H9 (cell line): ENCODE measurements around the gene BPIFB4. TPM values are rescaled to one million over a fixed set of nuclear protein-coding genes. Genes with fewer than 3 reads are reported as not detected.

Experiments
- DNase-seq: peaks from one replicate; pipeline ENCODE4 v3.0.0-alpha.2; 2017
- H2AFZ ChIP-seq: one replicate; pipeline ENCODE4 v1.6.1; 2013; ENCODE audit warnings: mild to moderate bottlenecking, low read length, control low read depth, moderate library complexity
- H2AK5ac ChIP-seq: 2 replicates; pipeline ENCODE4 v1.6.1; 2013; ENCODE audit warnings: low read length, control low read depth, mixed read lengths; ENCODE audit not compliant: insufficient read length
- H2BK120ac ChIP-seq: one replicate; pipeline ENCODE4 v1.6.1; 2013; ENCODE audit warnings: low read depth, mild to moderate bottlenecking, low read length, control low read depth, inconsistent platforms; ENCODE audit not compliant: poor library complexity, severe bottlenecking
- H2BK12ac ChIP-seq: 2 replicates; pipeline ENCODE4 v1.6.1; 2013; ENCODE audit warnings: low read length, control low read depth, mixed read lengths, low read depth; ENCODE audit not compliant: insufficient read length
- H2BK15ac ChIP-seq: 2 replicates; pipeline ENCODE4 v1.6.1; 2013; ENCODE audit warnings: low read depth, low read length, control low read depth
- H2BK20ac ChIP-seq: one replicate; pipeline ENCODE4 v1.6.1; 2013; ENCODE audit warnings: low read depth, mild to moderate bottlenecking, low read length, control low read depth, inconsistent platforms; ENCODE audit not compliant: poor library complexity, severe bottlenecking
- H2BK5ac ChIP-seq: 2 replicates; pipeline ENCODE4 v1.6.1; 2013; ENCODE audit warnings: low read length, control low read depth, mixed read lengths; ENCODE audit not compliant: insufficient read length
- H3K14ac ChIP-seq: 2 replicates; pipeline ENCODE4 v1.6.1; 2013; ENCODE audit warnings: low read length, control low read depth; ENCODE audit not compliant: insufficient read depth
- H3K18ac ChIP-seq: 2 replicates; pipeline ENCODE4 v1.6.1; 2013; ENCODE audit warnings: low read depth, mild to moderate bottlenecking, mixed read lengths, low read length, control low read depth; ENCODE audit not compliant: insufficient read length
- H3K23ac ChIP-seq: 2 replicates; pipeline ENCODE4 v1.6.1; 2013; ENCODE audit warnings: low read length, control low read depth, mixed read lengths, low read depth; ENCODE audit not compliant: insufficient read length
- H3K23me2 ChIP-seq: 2 replicates; pipeline ENCODE4 v1.6.1; 2013; ENCODE audit warnings: low read depth, mild to moderate bottlenecking, mixed read lengths, low read length, control low read depth; ENCODE audit not compliant: insufficient read length, poor library complexity, severe bottlenecking
- H3K27ac ChIP-seq: 2 replicates; pipeline ENCODE4 v1.5.1; 2013; ENCODE audit warnings: low read length, control low read depth, mixed read lengths, low read depth; ENCODE audit not compliant: insufficient read length
- H3K27me3 ChIP-seq: 2 replicates; pipeline ENCODE4 v1.6.1; 2013; ENCODE audit warnings: low read length, control low read depth, inconsistent platforms; ENCODE audit not compliant: insufficient read depth
- H3K4ac ChIP-seq: 2 replicates; pipeline ENCODE4 v1.6.1; 2013; ENCODE audit warnings: low read depth, mild to moderate bottlenecking, control low read depth, inconsistent platforms, low read length, moderate library complexity
- H3K4me1 ChIP-seq: 2 replicates; pipeline ENCODE4 v1.6.1; 2013; ENCODE audit warnings: low read length, control low read depth, inconsistent platforms; ENCODE audit not compliant: insufficient read depth
- H3K4me2 ChIP-seq: 2 replicates; pipeline ENCODE4 v1.6.1; 2013; ENCODE audit warnings: low read length, control low read depth, mixed read lengths; ENCODE audit not compliant: insufficient read length, insufficient read depth
- H3K56ac ChIP-seq: 2 replicates; pipeline ENCODE4 v1.6.1; 2013; ENCODE audit warnings: low read depth, mild to moderate bottlenecking, mixed read lengths, low read length, control low read depth; ENCODE audit not compliant: insufficient read length
- H3K79me1 ChIP-seq: 2 replicates; pipeline ENCODE4 v1.6.1; 2013; ENCODE audit warnings: low read depth, mild to moderate bottlenecking, moderate library complexity, low read length, control low read depth, inconsistent platforms; ENCODE audit not compliant: insufficient read depth, poor library complexity, severe bottlenecking
- H3K79me2 ChIP-seq: 2 replicates; pipeline ENCODE4 v1.6.1; 2013; ENCODE audit warnings: low read length, control low read depth, inconsistent platforms; ENCODE audit not compliant: insufficient read depth
- H3K9ac ChIP-seq: 2 replicates; pipeline ENCODE4 v1.6.1; 2013; ENCODE audit warnings: low read length, control low read depth, mixed read lengths; ENCODE audit not compliant: insufficient read length; ENCODE audit errors: extremely low read depth
- H3K9me3 ChIP-seq: one replicate; pipeline ENCODE4 v1.6.1; 2013; ENCODE audit warnings: low read depth, low read length, inconsistent platforms; ENCODE audit not compliant: control insufficient read depth
- H3T11ph ChIP-seq: one replicate; pipeline ENCODE4 v1.6.1; 2013; ENCODE audit warnings: mild to moderate bottlenecking, low read length, control low read depth, inconsistent platforms
- H4K20me1 ChIP-seq: one replicate; pipeline ENCODE4 v1.6.1; 2013; ENCODE audit not compliant: control insufficient read depth, insufficient read length, insufficient read depth
- H4K5ac ChIP-seq: 2 replicates; pipeline ENCODE4 v1.6.1; 2013; ENCODE audit warnings: low read depth, mild to moderate bottlenecking, mixed read lengths, low read length, control low read depth; ENCODE audit not compliant: insufficient read length
- H4K8ac ChIP-seq: replicated peaks from 2 replicates; pipeline ENCODE4 v1.6.1; 2013; ENCODE audit warnings: low read length, control low read depth, mixed read lengths, low read depth; ENCODE audit not compliant: insufficient read length
- H4K91ac ChIP-seq: 2 replicates; pipeline ENCODE4 v1.6.1; 2013; ENCODE audit warnings: low read depth, mild to moderate bottlenecking, moderate library complexity, mixed read lengths, low read length, control low read depth; ENCODE audit not compliant: insufficient read length
- H3K27ac Mint-ChIP-seq, 3 experiments: 2 replicates in 2 of 3; 3 replicates in 1 of 3; pipeline ENCODE4 v1.8.0; 2020 to 2021; ENCODE audit warnings: mixed read lengths in 3 of 3, mild to moderate bottlenecking in 1 of 3, moderate library complexity in 1 of 3
- H3K27me3 Mint-ChIP-seq: 2 replicates; pipeline ENCODE4 v1.8.0; 2021; ENCODE audit warnings: low read depth, mild to moderate bottlenecking, moderate library complexity, mixed read lengths
- H3K36me3 Mint-ChIP-seq, 3 experiments: 2 replicates in 2 of 3; 3 replicates in 1 of 3; pipeline ENCODE4 v1.8.0; 2020 to 2021; ENCODE audit warnings: low read depth in 3 of 3, mixed read lengths in 3 of 3; ENCODE audit not compliant: insufficient read depth in 1 of 3
- H3K4me1 Mint-ChIP-seq, 2 experiments: 2 replicates each; pipeline ENCODE4 v1.8.0; 2020; ENCODE audit warnings: mixed read lengths in 2 of 2
- H3K4me3 Mint-ChIP-seq, 2 experiments: 2 replicates in 1 of 2; 3 replicates in 1 of 2; pipeline ENCODE4 v1.8.0; 2020 to 2021; ENCODE audit warnings: mild to moderate bottlenecking in 2 of 2, mixed read lengths in 2 of 2, moderate library complexity in 1 of 2
- H3K9me3 Mint-ChIP-seq, 2 experiments: 2 replicates in 1 of 2; 3 replicates in 1 of 2; pipeline ENCODE4 v1.8.0; 2020; ENCODE audit warnings: mild to moderate bottlenecking in 2 of 2, mixed read lengths in 2 of 2, moderate library complexity in 1 of 2
- CTCF ChIP-seq: fragments of 200-600 bp; sonication (generic); conservative IDR thresholded peaks from 3 replicates; pipeline ENCODE4 v1.8.0; 2021; ENCODE audit warnings: antibody characterized with exemption, mild to moderate bottlenecking
- WGBS: extraction: QIAGEN DNeasy Blood & Tissue Kit; methylation state at CpG from one replicate; pipeline ENCODE4 v1.1.7; 2013; ENCODE audit warnings: missing lambda C conversion rate, low lambda C conversion rate, mixed read lengths; ENCODE audit not compliant: insufficient read length; ENCODE audit errors: extremely low coverage; 5-methylcytosine and 5-hydroxymethylcytosine counted together
- total RNA-seq: library from RNA; stranded (reverse); gene quantifications from 2 replicates; pipeline ENCODE4 v1.2.1, GENCODE V29; 2021

The BPIFB4 gene
- total RNA-seq, 1 experiment from 2014 or later, result not detected

DNA sequence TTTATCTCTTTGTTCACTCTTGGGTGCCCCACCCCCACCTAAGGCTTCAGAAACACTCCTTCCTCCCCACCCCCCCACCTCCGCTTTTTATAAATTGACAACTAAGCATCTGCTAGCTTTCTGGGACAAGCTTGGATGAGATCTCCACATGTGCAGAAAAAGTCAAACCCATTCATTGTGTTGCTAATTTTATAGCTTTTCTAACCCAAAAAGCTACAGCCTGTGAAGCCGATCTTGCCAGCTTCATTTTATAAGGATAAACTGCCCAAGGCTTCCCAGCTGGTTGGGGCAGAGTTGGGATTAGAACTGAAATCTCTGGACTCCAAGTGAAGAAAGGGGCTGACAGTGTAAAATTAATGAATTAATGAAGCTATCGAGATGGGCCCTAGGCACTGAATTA lies 24.1 kb downstream of the BPIFB4 start:
- H4K20me1 ChIP-seq, result no peaks in the 10 kb centered on the region
- H3K27ac ChIP-seq, result no peak overlapping the region
- H3K14ac ChIP-seq, result no peak overlapping the region
- no peak for DNase-seq
- H4K91ac ChIP-seq, result no peak overlapping the region
- no peaks in the 10 kb centered on the region; a peak in 1 of 5 replicates for H3K9me3 Mint-ChIP-seq
- H3K4me2 ChIP-seq, result no peak overlapping the region
- peaks cover 8% of the 10 kb centered on the region for H3K27me3 Mint-ChIP-seq
- no peak overlapping the region for H3T11ph ChIP-seq
- H3K4me1 Mint-ChIP-seq, result peaks cover 9 to 17% of the 10 kb centered on the region in 2 experiments
- H3K4me1 ChIP-seq, result no peaks in the 10 kb centered on the region
- no CpG with 5 or more reads among the region's 3 CpGs for WGBS
- no peak overlapping the region for H2BK120ac ChIP-seq
- no peak overlapping the region for H2BK20ac ChIP-seq
- H3K36me3 Mint-ChIP-seq, result no peaks in the 10 kb centered on the region
- H4K5ac ChIP-seq, result no peak overlapping the region
- no peak overlapping the region for H2BK12ac ChIP-seq
- no peaks in the 10 kb centered on the region for H3K23me2 ChIP-seq
- H3K56ac ChIP-seq, result no peak overlapping the region
- no peaks in the 10 kb centered on the region for H3K27me3 ChIP-seq
- H3K79me2 ChIP-seq, result no peaks in the 10 kb centered on the region
- no peak for TF ChIP-seq CTCF
- H3K79me1 ChIP-seq, result no peaks in the 10 kb centered on the region
- H2AFZ ChIP-seq, result no peak overlapping the region
- no peak overlapping the region for H2AK5ac ChIP-seq
- H3K4me3 Mint-ChIP-seq, result peak overlapping the region in 1 of 2 experiments; percentile 38; a peak in 1 of 5 replicates
- no peak overlapping the region for H3K4ac ChIP-seq
- no peak overlapping the region for H3K27ac Mint-ChIP-seq
- H4K8ac ChIP-seq, result no peak overlapping the region
- H3K9me3 ChIP-seq, result no peaks in the 10 kb centered on the region
- H3K23ac ChIP-seq, result no peak overlapping the region
- H2BK15ac ChIP-seq, result no peak overlapping the region
- H3K9ac ChIP-seq, result no peak overlapping the region
- no peak overlapping the region for H3K18ac ChIP-seq
- no peak overlapping the region for H2BK5ac ChIP-seq
